SK-N-SH (cell line): ENCODE data around the gene FRMD3. TPM values are rescaled to one million over a fixed set of nuclear protein-coding genes. Genes with fewer than 3 reads are reported as not detected.

Experiments
- CTCF ChIA-PET: fragments of 300-600, 350-600 bp; formaldehyde crosslinking; extraction: SDS; loops from one replicate; lab custom pipeline; 2021; lab: Yijun Ruan, JAX
- POLR2A ChIA-PET: fragments of 350-600 bp; sonication (Branson Sonifier 250); formaldehyde crosslinking; extraction: SDS; loops from one replicate; lab custom pipeline; 2020; ENCODE audit warnings: antibody characterized with exemption, inconsistent platforms; lab: Yijun Ruan, JAX
- DNase-seq: peaks from one replicate; pipeline ENCODE4 v3.0.0; 2012
- H2AFZ ChIP-seq: fragments of 200-600 bp; sonication (generic); 2 replicates; pipeline ENCODE4 v1.8.1; 2016; ENCODE audit warnings: antibody characterized with exemption, mild to moderate bottlenecking, low read depth
- H3F3A ChIP-seq: fragments of 200-600 bp; sonication (generic); replicated peaks from 2 replicates; pipeline ENCODE3; 2016; ENCODE audit warnings: antibody characterized with exemption, mild to moderate bottlenecking; ENCODE audit not compliant: insufficient read depth
- H3K27ac ChIP-seq, 2 experiments: fragments of 200-500 bp in 1 of 2; fragments of 200-600 bp in 1 of 2; sonication (Bioruptor generic) in 1 of 2; sonication (generic), shearing (Covaris generic) in 1 of 2; 2 replicates each; pipeline versions ENCODE4 v1.5.1 to v1.6.1; 2014 to 2016; ENCODE audit warnings: low read depth in 2 of 2, inconsistent platforms in 1 of 2, low read length in 1 of 2, mild to moderate bottlenecking in 1 of 2, mixed read lengths in 1 of 2
- H3K27me3 ChIP-seq: fragments of 200-600 bp; sonication (generic), shearing (Covaris generic); 2 replicates; pipeline ENCODE4 v1.6.1; 2016; ENCODE audit warnings: mixed run types; ENCODE audit not compliant: insufficient read depth
- H3K36me3 ChIP-seq, 2 experiments: fragments of 200-500 bp in 1 of 2; fragments of 200-600 bp in 1 of 2; sonication (Bioruptor generic) in 1 of 2; sonication (generic) in 1 of 2; replicated peaks in 1 of 2; 2 replicates each; pipeline versions ENCODE3 to v1.5.1; 2014 to 2016; ENCODE audit warnings: low read length in 1 of 2, mild to moderate bottlenecking in 1 of 2; ENCODE audit not compliant: insufficient read depth in 2 of 2, control insufficient read depth in 1 of 2
- H3K4me1 ChIP-seq, 2 experiments: fragments of 200-500 bp in 1 of 2; fragments of 200-600 bp in 1 of 2; sonication (Bioruptor generic) in 1 of 2; sonication (generic), shearing (Covaris generic) in 1 of 2; 2 replicates each; pipeline versions ENCODE4 v1.5.1 to v1.6.1; 2014 to 2016; ENCODE audit warnings: low read depth in 1 of 2, low read length in 1 of 2, mixed run types in 1 of 2; ENCODE audit not compliant: insufficient read depth in 2 of 2, control insufficient read depth in 1 of 2
- H3K4me2 ChIP-seq: fragments of 200-600 bp; sonication (generic), shearing (Covaris generic); 2 replicates; pipeline ENCODE4 v1.6.1; 2017; ENCODE audit warnings: mixed run types
- H3K4me3 ChIP-seq, 2 experiments: fragments of 200-500 bp in 1 of 2; fragments of 200-600 bp in 1 of 2; sonication (Bioruptor generic) in 1 of 2; sonication (generic), shearing (Covaris generic) in 1 of 2; 2 replicates each; pipeline versions ENCODE4 v1.5.1 to v1.8.1; 2014 to 2016; ENCODE audit warnings: low read depth in 2 of 2, inconsistent platforms in 1 of 2, low read length in 1 of 2, mild to moderate bottlenecking in 1 of 2, mixed read lengths in 1 of 2, moderate library complexity in 1 of 2
- H3K79me2 ChIP-seq: fragments of 200-600 bp; sonication (generic); 2 replicates; pipeline ENCODE4 v1.8.1; 2017; ENCODE audit warnings: mild to moderate bottlenecking; ENCODE audit not compliant: insufficient read depth
- H3K9ac ChIP-seq: fragments of 200-600 bp; sonication (generic); 2 replicates; pipeline ENCODE4 v1.6.1; 2017; ENCODE audit warnings: mixed run types
- H3K9me2 ChIP-seq: fragments of 200-600 bp; sonication (generic); 2 replicates; pipeline ENCODE4 v1.6.1; 2017; ENCODE audit warnings: mixed run types
- H3K9me3 ChIP-seq: fragments of 200-600 bp; sonication (generic); 2 replicates; pipeline ENCODE4 v1.6.1; 2017; ENCODE audit warnings: mixed run types, mild to moderate bottlenecking, moderate library complexity
- H4K20me1 ChIP-seq: fragments of 200-600 bp; sonication (generic); 2 replicates; pipeline ENCODE4 v1.6.1; 2017; ENCODE audit warnings: mild to moderate bottlenecking, mixed run types; ENCODE audit not compliant: insufficient read depth
- CTCF ChIP-seq: fragments of 200-600 bp; sonication (generic); IDR thresholded peaks from 2 replicates; pipeline ENCODE4 v1.6.1; 2017; ENCODE audit warnings: antibody characterized with exemption, mild to moderate bottlenecking, moderate library complexity
- FOSL2 ChIP-seq: IDR thresholded peaks from 2 replicates; pipeline ENCODE4 v1.4.0; 2012; ENCODE audit warnings: low read depth, mild to moderate bottlenecking, moderate library complexity, borderline replicate concordance
- FOXJ3 ChIP-seq: sonication (generic); formaldehyde crosslinking; IDR thresholded peaks from 2 replicates; pipeline ENCODE4 v1.5.1; 2020; ENCODE audit warnings: mild to moderate bottlenecking, missing genetic modification reagents
- FOXM1 ChIP-seq: IDR thresholded peaks from 2 replicates; pipeline ENCODE4 v1.4.0; 2012; ENCODE audit warnings: low read depth, mild to moderate bottlenecking
- MEF2A ChIP-seq: IDR thresholded peaks from 2 replicates; pipeline ENCODE4 v1.4.0; 2012; ENCODE audit warnings: low read depth, borderline replicate concordance
- PBX3 ChIP-seq: IDR thresholded peaks from 2 replicates; pipeline ENCODE4; 2012
- POLR2AphosphoS5 ChIP-seq: IDR thresholded peaks from 2 replicates; pipeline ENCODE4 v1.6.1; 2012; ENCODE audit warnings: low read depth, low read length
- RAD21 ChIP-seq: IDR thresholded peaks from 2 replicates; pipeline ENCODE4 v1.6.1; 2012; ENCODE audit warnings: mild to moderate bottlenecking, low read length
- RCOR1 ChIP-seq: fragments of 150-350 bp; IDR thresholded peaks from 2 replicates; pipeline ENCODE4 v1.6.1; 2017; ENCODE audit warnings: antibody characterized with exemption, low read length
- TAF1 ChIP-seq: IDR thresholded peaks from 2 replicates; pipeline ENCODE4 v1.6.1; 2012; ENCODE audit warnings: low read depth, mild to moderate bottlenecking, low read length, moderate library complexity, borderline replicate concordance
- TCF12 ChIP-seq: IDR thresholded peaks from 2 replicates; pipeline ENCODE4 v1.4.0; 2012
- USF1 ChIP-seq: IDR thresholded peaks from 2 replicates; pipeline ENCODE4 v1.4.0; 2012; ENCODE audit warnings: low read depth, borderline replicate concordance
- YY1 ChIP-seq: IDR thresholded peaks from 2 replicates; pipeline ENCODE4 v1.4.0; 2012; ENCODE audit warnings: low read depth, mild to moderate bottlenecking
- WGBS: methylation state at CpG from one replicate; pipeline ENCODE4 v1.1.6; 2017; ENCODE audit warnings: low lambda C conversion rate; 5-methylcytosine and 5-hydroxymethylcytosine counted together
- polyA plus RNA-seq, 3 experiments: library from polyadenylated mRNA; depleted of rRNA; stranded (reverse); fragments of >200 nt; gene quantifications; 2 replicates each; pipeline ENCODE4 v1.2.3, GENCODE V29; 2012

The FRMD3 gene
- polyA plus RNA-seq, 1 of the 3 experiments (the other 2 are of a cell fraction), result 0.89 TPM

- Histone ChIP-seq H3K9ac (no peak overlapping the region), H3K4me2 (no peak overlapping the region)
- 62% methylated on average over 3 of the region's 3 CpGs for WGBS
These were observed 252.6 kb downstream of the FRMD3 start for GRCh38 chr9:83285445-83286225.

GRCh38 chr9:83284746-83285145, 253.5 kb downstream of the FRMD3 start:
- H3K9me2 ChIP-seq, result no peaks in the 10 kb centered on the region
- peaks cover 22% of the 10 kb centered on the region for H3F3A ChIP-seq
- WGBS, result 82% methylated on average over 3 of the region's 5 CpGs
- H3K79me2 ChIP-seq, result no peaks in the 10 kb centered on the region
- H3K9me3 ChIP-seq, result no peaks in the 10 kb centered on the region
- H4K20me1 ChIP-seq, result no peaks in the 10 kb centered on the region
- ChIA-PET CTCF (interaction anchor here (1.0 kb wide), 1 partner anchor 50 kb away, joined by 4 read pairs; no protein-coding TSS in a partner anchor), POLR2A (no interaction called here)
- no peak overlapping the region for H3K27ac ChIP-seq
- DNase-seq, result no peak
- H2AFZ ChIP-seq, result no peak overlapping the region
- no peak overlapping the region for H3K4me3 ChIP-seq
- H3K27me3 ChIP-seq, result no peaks in the 10 kb centered on the region
- H3K9ac ChIP-seq, result no peak overlapping the region
- no peak overlapping the region for H3K4me2 ChIP-seq
- TF ChIP-seq RCOR1 (no peak), FOXJ3 (no peak), USF1 (no peak), FOSL2 (no peak), CTCF (no peak), TCF12 (no peak), FOXM1 (no peak), RAD21 (no peak), YY1 (no peak), POLR2AphosphoS5 (no peak), MEF2A (no peak), TAF1 (no peak), PBX3 (no peak)
- H3K4me1 ChIP-seq, result peaks cover 19 to 25% of the 10 kb centered on the region in 2 experiments
- no peaks in the 10 kb centered on the region for H3K36me3 ChIP-seq

More at GRCh38 chr9:83285445-83286225, 252.6 kb downstream of the FRMD3 start:
- ChIA-PET POLR2A (no interaction called here), CTCF (interaction anchor here (0.9 kb wide), 1 partner anchor 65 kb away, joined by 3 read pairs; no protein-coding TSS in a partner anchor)
- H3K4me3 ChIP-seq, result no peak overlapping the region
- H2AFZ ChIP-seq, result no peak overlapping the region
- no peak for DNase-seq
- H3K9me2 ChIP-seq, result no peaks in the 10 kb centered on the region
- H3K9me3 ChIP-seq, result no peaks in the 10 kb centered on the region
- peaks cover 19 to 20% of the 10 kb centered on the region in 2 experiments for H3K4me1 ChIP-seq
- H4K20me1 ChIP-seq, result no peaks in the 10 kb centered on the region
- H3K27ac ChIP-seq, result no peak overlapping the region
- no peaks in the 10 kb centered on the region for H3K36me3 ChIP-seq
- H3K79me2 ChIP-seq, result no peaks in the 10 kb centered on the region
- no peak for TF ChIP-seq CTCF
- peaks cover 21% of the 10 kb centered on the region for H3F3A ChIP-seq
- no peaks in the 10 kb centered on the region for H3K27me3 ChIP-seq
